Measurements from ENCODE around the gene RFX7.
A peak's percentile ranks its signal among the peaks of the same experiment; 100 is the strongest.

The RFX7 gene

GRCh38 chr15:56102441-56102840 is 141.2 kb downstream of the RFX7 start:
- no peak for DNase-seq

DNA sequence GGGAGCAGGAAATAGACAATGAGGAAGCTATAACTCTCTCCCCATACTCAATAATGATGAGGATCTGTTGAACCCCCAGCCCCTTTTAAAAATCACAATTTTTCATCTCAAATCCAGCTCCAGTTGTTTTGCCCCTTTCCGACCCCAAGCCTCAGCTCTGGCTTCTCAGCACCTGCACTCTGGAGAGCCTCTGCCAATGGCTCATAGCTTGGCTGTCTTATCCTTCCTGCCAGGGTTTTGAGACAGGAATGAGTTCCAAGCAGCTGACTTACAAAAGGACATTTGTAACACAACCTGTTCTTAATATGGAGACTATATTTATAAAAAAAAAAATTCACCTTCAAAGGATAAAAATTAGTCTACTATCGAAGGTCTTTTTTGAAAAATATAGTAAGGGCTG is 144.4 kb downstream of the RFX7 start:
- no peak for DNase-seq

DNA sequence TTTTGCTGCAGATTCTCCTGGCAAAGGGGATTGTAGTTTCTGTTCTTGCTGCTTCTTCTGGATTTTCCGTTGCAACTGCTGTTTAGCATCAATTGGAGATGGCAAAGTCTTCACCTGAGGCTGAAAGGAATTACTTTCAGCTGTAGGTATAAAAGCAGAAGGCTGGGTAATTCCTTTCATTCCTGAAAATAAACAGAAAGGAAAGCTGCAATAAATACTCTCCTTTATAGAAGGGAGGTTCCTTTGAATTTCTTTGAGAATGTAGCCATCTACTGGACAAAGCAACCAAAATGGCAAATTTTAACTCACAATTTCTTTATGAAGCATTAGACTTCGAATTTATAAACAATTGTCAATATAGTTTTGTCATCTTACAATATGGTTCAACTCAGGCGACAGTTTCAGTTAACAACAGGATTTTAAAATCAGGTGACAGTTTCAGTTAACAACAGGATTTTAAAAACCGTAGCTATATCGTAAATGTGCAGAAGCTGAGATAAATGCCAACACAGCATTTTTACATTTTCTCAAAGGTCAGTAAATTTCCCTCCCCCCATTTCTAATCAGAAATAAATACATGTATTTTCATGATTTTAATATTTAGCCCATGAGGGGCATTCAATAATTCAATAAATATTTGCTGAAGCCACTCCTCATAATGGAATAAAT is 145.3 kb downstream of the RFX7 start:
- no peak for DNase-seq

DNA sequence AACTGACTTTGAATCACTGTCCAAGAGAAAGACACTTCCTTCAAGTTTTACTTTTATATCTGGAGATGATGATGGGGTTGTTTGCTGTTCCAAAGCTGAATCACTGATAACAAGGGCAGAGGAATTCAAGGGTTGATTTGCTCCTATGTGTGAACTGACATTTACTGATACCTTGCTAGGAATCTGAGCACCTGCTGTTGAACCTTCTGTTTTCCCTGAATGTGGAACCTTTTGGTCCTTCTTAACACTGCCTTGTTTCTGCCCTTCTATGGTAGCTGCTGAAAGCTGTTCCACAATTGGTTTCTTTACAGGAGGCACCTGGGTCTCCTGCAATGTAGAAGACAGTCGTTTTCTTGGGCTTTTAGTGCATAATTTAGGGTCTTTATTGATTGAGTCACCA is 148.3 kb downstream of the RFX7 start:
- no peak for DNase-seq

DNA sequence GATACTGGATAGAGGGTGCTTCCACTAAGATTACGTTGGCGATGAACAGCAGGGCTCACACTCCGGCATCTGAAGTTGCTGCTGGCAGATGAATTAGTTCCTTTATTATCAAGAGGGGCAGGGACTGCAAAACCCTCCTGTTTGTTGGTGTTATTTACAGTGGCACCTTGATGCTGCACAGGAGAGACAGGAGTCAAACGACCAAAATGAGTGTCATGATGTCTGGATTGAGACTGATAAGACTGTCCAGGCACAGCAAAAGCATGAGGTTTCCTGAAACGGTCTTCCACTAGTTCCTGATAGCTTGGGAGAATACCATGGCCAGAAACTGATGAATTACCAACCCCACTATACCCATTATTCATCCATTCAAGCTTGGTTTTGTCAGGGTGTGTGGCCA is 149.5 kb downstream of the RFX7 start:
- no peak for DNase-seq

DNA sequence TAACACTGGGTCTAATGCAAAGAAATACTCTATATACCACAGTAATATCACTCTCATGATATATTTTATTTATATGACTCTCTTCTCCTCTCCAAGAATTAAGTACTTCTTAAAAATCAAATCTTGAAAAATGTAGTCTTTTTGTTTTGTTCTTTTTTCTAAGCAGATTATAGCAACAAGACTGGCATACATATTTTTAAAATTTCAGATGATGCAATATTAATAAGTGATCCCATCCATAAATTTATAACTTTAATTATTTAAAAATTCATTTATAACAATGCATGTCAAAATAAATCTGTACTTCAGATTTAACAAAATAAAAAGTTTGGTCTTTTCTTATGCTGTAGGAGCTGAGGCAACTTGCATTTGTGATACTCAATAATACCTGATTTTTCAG is 155.3 kb downstream of the RFX7 start:
- no peak for DNase-seq

- DNase-seq, result no peak
Measured at GRCh38 chr15:56086566-56086965, 157.1 kb downstream of the RFX7 start.

- no peak for DNase-seq
Measured at GRCh38 chr15:56082263-56082761, 161.4 kb downstream of the RFX7 start.

DNA sequence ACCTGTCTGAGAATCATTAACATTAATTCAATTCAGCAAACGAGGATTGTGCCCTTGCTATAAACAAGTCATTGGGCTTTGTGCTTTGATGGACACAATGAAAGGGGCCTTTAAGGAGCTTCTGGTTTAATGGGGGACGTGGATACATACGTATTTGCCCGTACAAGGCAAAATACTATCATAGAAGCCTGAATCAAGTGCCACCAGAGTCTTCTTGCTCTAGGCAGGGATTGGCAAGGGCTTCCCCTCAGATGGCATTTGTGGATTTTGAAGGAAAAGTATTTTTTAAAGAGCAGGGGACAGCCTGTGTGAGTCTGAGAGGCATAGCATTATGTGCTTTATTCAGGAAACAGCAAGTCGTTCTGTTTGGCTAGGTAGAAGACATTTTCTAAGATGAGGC is 166.6 kb downstream of the RFX7 start:
- DNase-seq, result no peak

DNA sequence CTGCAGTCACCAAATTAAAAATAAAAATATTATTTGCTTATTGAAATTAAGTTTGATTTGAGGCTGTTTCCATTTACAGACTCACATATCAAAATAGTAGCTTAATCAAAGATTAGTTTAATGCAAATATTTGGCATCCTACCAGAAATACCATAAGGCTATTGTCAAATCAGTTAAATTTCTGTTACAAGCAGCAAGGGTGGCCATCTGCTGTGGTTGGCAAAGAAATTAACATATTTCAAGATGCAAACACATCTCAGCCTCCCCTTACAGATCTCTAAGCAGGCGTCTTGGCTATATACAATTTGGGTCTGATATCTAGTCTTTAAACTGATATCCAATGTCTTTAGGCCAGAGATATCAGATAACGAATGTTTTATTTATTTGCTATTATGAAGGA is 167.0 kb downstream of the RFX7 start:
- no peak for DNase-seq

DNA sequence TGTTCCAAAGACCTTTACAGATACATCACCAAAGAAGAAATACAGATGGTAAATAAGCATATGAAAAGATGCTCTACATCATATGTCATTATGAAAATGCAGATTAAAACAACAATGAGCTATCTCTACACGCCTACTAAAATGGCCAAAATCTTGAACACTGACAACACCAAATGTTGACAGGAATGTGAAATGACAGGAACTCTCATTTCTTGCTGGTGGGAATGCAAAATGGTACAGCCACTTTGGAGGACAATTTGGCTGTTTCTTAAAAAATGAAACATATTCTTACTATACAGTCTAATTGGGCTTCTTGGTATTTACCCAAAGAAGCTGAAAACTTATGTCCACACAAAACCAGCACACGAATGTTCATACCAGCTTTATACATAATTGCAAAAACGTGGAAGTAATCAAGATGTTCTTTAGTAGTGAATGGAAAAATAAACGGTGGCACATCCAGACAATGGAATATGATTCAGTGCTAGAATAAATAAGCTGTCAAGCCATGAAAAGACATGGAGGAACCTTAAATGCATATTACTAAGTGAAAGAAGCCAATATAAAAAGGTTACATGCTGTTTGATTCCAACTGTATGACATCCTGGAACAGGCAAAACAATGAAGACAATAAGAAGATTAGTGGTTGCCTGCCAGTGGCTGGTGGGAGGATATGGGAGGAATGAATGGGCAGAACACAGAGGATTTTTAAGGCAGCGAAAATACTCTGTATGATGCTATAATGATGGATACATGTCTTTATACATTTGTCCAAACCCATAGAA is 169.0 kb downstream of the RFX7 start:
- no peak for DNase-seq

DNA sequence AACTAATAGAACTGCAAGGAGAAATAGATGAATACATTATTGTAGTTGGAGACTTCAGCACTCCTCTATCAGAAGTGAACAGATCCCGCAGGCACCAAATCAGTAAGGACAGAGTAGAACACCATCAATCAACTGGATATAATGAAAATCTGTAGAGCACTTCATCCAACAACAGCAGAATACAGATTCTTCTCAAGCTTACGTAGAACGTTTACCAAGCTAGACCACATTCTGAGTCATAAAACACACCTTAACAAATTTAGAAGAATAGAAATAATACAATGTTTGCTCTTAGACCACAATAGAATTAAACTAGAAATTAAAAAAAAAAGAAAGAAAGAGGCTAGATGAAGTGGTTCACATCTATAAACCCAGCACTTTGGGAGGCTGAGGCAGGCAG is 179.5 kb downstream of the RFX7 start:
- DNase-seq, result no peak

- DNase-seq, result no peak
Measured at GRCh38 chr15:56059716-56060115, 184.0 kb downstream of the RFX7 start.

DNA sequence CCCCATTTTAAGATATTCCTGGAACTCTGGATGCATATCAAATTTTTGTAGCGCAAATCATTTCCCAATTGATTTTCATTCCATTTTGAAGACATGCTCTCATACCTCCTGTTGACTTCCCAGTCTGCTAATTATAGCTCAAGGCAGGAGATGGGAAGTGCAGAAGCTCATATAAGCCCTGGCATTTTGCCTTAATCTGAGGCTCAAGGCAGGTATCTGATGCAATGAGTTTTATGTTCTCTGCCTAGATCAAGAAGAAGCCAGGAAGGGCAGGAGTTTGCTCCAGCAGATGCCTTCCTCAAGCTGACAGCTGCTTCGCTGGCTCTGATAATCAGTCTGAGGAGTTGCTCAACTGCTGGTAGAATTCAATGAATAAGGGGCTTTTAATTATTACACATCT is 184.7 kb downstream of the RFX7 start:
- DNase-seq, result no peak

DNA sequence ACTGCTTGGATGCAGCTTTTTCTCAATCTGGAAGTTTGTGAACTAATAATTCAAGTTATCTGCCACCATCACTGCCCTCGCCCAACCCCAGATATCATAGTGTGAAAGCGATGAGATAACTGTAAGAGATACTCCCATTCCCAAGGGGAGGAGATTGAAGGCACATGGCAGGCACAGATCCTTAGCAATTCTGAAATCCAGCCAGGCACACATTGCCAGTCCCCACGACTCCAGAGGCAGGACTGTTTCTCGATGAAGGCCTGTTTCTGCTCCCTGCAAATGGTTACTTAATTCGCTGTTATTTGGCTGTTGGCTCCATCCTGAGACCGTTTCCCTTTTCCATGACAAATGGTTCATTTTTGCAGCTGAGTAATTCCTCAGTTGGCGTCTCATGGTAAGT is 187.1 kb downstream of the RFX7 start:
- DNase-seq, result no peak

DNA sequence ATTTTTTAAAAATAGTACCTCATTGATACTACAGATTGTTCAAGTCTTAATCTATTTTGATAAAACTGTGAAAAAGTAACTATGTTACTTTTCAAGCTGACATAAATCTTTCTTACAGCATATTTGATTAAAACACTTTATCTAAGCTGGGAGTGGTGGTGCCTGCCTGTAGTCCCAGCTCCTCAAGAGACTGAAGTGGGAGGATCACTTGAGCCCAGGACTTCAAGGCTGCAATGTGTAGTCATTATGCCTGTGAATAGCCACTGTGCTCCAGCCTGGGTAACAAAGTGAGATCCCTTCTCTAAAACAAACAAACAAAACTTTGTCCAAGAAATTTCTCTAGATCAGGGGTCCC is 190.7 kb downstream of the RFX7 start:
- DNase-seq, result no peak

- no peak for DNase-seq
Measured at GRCh38 chr15:56052395-56053045, 191.2 kb downstream of the RFX7 start.

DNA sequence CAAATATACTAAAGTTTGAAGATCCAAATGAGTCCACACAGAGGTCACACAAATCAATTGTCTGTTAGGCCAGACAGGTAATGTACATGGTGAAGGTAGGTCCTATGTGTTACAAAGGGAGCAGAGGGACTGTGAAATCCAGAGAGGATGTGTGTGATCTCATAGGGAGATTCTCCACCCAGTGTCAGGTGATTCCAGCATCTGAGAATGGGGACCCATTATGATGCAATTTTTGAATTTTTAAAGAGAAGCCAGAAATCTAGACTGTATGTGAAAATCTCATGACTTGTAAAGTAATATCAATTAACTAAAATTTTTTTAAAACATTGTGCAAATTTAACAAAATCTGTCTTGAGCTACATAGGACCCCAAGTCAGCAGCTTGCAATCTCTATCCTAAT is 192.0 kb downstream of the RFX7 start:
- DNase-seq, result no peak

DNA sequence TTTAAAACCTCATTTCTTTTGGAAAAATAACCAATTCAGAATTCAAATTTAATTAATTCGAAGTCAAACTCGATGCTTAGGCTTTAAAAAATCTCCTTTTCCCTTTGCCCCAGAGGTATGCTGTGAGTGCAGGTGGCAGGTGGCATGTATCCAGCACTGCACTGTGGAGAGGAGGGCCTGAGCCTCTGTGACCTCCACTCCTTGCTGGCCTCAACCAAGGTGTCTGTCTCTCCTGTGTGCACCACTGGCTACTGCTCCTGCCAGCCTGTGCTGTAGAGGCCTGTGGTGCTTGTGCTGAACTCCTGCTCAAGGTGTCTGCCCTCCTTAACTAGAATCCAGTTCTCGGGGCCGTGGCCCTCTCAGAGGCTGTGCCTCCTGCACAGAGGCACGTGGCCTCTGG is 194.1 kb downstream of the RFX7 start:
- no peak for DNase-seq

DNA sequence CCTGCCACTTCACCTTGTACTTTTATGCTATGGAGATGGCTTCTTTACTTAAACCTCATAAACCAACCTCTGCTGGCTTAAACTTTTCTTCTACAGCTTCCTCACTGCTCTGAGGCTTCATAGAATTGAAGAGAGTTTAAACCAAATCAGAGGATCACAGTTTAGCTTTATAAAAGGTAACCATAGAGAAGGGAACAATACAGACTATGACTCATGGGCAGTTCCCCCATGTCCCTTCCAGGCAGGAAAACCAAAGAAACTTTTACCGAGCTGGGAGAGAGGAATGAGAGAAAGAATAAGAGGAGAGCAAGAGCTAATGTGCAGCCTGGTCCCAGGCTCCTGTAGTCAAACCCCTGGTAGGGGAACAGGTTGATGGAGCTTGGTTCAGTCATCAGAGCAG is 196.3 kb downstream of the RFX7 start:
- no peak for DNase-seq

DNA sequence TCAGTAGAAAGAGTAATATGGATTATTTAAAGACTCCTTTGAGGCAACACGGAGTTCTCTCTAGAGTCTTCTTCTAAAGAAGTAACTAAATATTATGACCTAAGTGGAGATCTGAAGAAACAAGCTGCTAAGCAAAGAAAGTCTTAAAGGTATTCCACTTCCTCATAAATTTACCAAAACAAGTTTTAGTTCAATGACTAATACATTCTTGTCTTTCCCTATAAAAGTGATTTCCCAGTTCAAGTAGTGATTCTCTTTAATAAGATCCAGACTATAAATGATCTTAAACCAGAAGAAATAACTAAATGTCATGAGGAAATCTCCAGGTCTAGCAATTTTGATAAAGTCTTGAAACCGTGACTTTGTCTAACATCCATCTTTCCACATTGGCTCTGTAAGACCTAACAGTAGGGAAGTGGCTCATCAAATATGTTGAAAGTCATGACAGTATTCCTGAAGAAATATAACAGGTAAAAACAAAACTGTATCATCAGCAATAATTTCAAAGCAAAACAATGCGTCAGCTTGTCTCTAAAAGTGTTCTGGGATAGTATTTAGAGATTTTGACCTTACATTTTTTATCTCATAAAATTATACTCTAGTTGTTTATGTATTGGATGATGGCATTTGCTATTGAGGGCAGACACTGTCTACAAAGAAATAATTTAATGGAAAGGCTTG is 198.5 kb downstream of the RFX7 start:
- DNase-seq, result no peak

GRCh38 chr15:56042982-56043980 is 200.4 kb downstream of the RFX7 start:
- peak; percentile 10 for DNase-seq

Measured in stimulated activated CD4-positive, alpha-beta T cell treated with anti-CD3 and anti-CD28 coated beads, Interleukin-1b, Interleukin-23, amount 100 ng/mL, for 48 hours (primary cell).